Stimulated activated CD4-positive, alpha-beta T cell treated with anti-CD3 and anti-CD28 coated beads, Interleukin-4, amount 100 ng/mL, for 24 hours (primary cell): ENCODE measurements around the gene ZNF777.
A peak's percentile ranks its signal among the peaks of the same experiment; 100 is the strongest.
"Not testable (repeated sequence)": the region's sequence is repeated elsewhere in the genome, so short reads cannot be mapped to it uniquely, and the experiment has no call there.

ENCODE experiments used
- DNase-seq: peaks from one replicate; pipeline ENCODE4 v3.0.0-alpha.2; 2020

ZNF777 gene

DNA sequence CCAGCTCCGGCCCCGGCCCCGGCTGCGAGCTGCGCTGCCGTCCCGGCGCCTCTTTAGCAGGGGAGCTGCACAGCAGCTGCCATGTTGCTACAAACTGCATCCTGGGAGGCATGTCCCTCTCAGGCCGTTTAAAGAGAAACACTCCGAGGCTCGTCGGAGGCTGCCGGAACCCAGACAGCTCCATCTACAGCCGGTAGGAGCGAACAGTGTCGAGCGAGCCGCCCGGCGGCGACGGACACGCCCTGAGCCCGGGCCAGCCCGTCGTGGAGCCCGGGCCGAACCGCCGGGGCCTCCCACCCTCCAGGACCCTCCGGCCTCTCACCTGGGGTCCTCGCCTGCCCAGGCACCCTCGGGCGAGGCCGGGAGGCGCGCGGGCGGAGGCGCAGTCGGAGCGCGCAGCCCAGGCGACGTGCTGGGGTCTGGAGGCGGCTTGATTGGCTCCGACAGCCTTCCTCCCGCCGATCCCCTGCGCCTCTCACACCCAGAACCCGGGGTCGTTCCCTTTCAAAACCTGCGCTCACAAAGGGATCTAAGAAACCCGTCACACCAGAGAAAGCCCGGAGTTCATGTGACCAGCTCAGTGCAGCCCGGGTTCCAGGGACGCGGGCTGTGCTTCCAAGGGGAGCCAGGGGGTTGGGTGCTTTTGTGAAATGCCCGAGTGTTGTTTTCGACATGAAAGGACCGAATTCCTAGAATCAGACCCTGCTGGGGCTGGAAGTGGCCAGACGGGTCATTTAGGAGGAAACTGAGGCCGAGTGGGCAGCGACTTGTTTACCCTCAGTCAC lies at the start of gene ZNF777:
Gene ZNF777, minus strand, starts transcription at position 570 of the 785 bp plus-strand sequence. CDS start 5,040 bp downstream, outside the sequence.
- peak; percentile 85 for DNase-seq

- no peak for DNase-seq
These were observed 49.4 kb upstream of the ZNF777 start for GRCh38 chr7:149510248-149510647.

GRCh38 chr7:149509774-149510173 lies 48.9 kb upstream of the ZNF777 start:
- DNase-seq, result no peak

DNA sequence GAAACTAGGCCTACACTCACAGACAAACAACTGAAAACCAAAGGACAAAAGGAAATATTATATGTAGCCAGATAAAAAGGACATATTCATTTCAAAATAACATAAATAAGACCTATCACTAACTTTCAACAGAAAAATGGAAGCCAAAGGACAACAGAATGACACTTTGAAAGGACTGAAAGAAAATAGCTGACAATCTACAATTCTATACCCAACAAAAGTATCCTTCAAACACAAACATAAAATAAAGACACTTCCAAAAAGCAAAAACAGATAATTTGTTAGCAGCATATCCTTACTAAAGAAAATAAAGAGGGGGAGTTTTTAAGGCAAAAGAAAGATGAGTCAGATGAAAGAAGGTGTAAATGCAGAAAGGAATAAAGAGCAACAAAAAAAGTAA lies 44.7 kb upstream of the ZNF777 start:
- no peak for DNase-seq

DNA sequence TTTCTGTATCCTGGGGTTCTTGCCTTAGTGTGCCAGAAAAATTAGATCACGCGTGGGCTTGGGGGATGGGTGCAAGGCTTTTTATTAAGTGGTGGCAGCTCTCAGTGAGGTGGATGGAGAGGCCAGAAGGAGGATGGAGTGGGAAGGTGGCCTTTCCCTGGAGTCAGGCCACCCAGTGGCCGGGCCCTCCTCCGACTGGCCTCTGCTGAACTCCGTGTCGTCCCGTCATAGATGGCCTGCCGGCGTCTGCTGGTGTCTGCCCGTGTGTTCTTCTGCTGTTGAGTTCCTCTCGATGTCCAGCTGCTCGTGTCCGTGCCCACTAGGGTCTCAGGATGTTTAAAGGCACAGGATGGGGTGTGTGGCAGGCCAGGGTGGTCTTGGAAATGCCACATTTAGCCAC lies 40.8 kb upstream of the ZNF777 start:
- DNase-seq, result no peak

GRCh38 chr7:149500910-149501309 lies 40.0 kb upstream of the ZNF777 start:
- no peak for DNase-seq

- DNase-seq, result no peak
These were observed 39.3 kb upstream of the ZNF777 start for GRCh38 chr7:149500201-149500600.

- no peak for DNase-seq
These were observed 37.9 kb upstream of the ZNF777 start for GRCh38 chr7:149498811-149499210.

- peak; percentile 84 for DNase-seq
These were observed 36.8 kb upstream of the ZNF777 start, which contains the start of gene ZNF746 for GRCh38 chr7:149497467-149498261. Gene ZNF746, minus strand, starts transcription at chr7:149497809. Its CDS starts 273 bp downstream, at chr7:149497536.

DNA sequence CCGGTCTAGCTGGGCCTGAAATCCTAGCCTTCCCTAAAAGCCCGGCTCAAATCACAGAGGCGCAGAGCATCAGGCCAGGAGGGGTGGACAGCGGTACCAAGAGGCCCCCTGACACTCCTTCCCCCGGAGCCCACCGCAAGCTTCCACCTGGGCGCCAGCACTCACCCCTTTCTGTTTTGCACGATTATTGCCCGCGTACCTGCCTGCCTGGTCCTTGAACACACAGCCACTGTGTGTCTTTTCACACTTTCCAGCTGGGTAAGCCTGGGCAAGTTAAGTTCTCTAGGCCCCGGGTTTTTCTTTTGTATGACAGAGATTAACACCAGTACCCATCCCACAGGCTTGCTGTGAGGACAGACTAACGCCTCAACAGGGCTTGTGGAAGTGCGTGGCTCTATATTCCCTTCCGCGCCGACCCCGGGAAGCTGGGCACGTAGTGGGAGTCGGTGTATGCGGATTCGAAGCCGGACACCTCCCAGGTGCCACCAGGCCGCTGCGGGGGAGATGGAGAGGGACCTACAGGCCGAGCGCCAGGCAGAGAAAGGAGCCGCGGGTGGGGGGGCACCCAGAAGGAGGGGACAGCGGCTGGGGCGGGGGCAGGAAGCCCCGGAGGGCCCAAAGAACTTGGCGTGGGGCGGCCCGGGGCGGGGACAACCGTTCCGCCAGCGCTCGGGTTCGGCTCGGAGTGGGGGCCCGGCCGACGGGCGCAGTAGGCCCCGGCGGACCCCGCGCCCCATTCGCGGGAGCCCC lies 36.0 kb upstream of the ZNF777 start:
- DNase-seq, result peak; percentile 51

- DNase-seq, result no peak
These were observed 35.2 kb upstream of the ZNF777 start for GRCh38 chr7:149495785-149496641.

DNA sequence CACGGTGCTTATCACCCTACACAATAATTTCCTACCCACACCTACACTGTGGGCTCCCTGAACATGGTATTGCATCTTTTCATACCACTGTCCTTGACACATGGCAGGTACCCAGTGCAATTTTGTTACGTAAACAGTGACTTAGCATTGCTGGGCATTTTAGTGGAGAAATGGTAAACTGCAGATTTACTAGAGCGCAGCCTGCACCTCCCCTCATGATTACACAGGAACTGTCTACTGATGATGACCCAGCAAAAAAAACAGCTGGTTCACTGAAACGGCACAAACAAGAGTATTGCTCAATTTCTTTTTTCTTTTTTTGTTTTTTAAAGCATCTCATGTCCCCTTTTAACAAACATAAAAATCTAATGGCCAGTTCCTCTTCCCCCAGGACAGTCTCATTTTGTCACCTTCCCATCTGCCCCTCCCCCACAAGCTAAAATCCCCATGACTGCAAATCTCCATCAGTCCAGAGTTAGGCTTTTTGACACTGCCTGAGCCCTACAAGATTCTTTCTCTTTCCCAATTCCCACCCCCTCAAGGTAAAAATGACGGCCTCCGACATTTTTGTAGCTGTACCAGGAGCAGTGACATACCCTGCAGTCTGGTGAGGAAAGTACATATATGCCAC lies 34.0 kb upstream of the ZNF777 start:
- DNase-seq, result no peak

DNA sequence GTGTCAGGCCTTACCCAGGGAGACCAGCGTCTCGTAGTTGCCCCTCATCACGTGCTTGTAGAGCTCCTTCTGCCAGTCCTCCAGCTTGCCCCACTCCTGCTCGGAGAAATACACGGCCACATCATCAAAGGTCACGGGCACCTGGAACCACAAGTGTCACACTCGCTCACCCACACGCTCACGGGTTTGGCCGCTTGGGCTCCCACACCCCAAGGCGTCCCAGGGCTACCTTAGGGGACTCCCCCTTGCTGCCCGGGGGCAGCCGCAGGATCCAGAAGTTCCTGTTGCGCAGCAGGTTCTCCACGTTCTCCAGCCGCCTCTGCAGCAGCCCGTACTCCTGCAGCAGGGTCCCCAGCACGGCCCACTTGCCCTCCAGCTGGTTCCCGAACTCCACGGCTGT lies 33.1 kb upstream of the ZNF777 start:
- not testable (repeated sequence) for DNase-seq

DNA sequence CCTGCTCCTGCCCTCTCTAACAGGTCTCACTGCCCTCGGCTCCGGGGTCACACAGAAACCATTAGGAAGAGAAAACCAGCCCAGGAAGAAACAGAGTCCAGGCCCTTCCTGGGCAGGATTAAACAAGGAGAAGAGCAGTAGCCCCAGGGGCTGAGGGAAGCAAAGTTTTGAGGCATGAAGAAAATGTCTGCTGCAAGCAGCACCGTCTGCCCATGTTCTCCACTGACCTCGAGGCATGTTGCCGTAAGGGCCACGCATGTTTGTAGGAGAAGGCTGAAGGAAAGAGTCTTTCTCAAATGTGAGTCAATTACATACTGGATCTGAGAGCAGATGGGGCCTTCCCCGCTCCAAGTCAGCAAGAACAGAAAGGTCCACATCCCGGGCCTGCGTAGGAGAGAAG lies 32.5 kb upstream of the ZNF777 start:
- no peak for DNase-seq

DNA sequence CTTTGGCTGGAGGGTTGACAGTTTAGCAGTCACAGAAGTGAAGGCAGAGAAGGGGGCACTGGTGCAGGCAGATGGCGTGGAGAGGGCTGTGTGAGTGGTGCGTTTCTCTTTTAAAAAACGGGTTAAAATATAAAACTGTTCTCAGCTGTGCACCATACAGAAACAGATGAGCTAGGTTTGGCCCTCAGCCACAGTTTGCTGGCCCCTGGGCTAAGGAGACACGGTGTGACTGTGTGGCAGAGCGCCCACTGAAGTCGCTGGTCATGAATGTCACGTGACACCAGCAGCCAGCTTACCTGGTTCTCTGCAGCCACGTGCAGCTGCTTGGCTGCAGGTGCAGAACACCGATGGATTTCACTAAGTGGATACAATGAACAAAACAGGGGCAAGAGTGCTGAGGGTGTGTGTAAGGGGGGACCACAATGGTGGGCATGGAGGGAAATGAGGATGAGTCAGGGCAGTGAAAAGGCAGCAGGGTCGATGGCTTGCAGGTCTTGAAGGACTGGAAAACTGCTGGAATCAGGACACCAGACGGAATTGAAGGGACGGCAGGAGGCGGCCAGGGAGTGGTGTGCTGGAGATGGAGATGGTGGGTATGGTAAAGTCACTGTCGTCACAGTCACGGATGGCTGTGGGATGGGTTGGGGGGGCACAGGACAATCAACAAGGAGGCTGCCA lies 29.4 kb upstream of the ZNF777 start:
- DNase-seq, result no peak

- DNase-seq, result no peak
These were observed 28.6 kb upstream of the ZNF777 start for GRCh38 chr7:149489391-149490024.

DNA sequence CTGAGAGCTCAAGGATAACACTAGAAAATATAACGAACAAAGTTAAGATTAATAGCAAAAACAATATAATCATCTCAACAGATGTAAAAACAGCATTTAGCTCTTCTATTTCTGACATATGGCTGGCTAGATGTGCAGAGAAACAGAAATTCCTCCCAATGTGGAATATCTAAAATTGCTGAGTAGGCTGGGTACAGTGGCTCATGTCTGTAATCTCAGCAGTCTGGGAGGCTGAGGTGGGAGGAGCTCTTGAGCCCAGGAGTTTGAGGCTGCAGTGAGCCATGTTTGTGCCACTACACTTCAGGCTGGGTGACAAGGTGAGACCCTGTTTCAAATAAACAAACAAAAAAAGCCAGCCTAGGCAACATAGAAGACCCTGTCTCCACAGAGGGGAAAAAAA lies 18.7 kb upstream of the ZNF777 start:
- no peak for DNase-seq

DNA sequence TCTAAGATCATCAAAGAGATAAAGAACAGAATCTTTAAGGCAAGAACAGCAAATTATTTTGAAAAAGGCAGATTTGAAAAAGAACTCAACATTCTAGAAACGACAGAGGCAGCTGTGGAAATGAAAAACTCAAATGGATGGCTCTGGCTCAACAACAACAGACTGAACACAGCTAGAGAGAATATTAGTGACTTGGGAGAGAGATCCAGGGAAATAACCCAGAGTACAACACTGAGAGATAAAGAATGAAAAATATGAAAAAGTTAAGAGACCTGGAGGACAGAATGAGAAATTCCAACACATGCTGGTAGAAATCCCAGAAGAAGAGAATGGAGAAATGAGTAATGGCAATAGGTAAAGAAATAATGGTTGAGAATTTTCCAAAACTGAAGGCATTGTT lies 17.9 kb upstream of the ZNF777 start:
- no peak for DNase-seq

DNA sequence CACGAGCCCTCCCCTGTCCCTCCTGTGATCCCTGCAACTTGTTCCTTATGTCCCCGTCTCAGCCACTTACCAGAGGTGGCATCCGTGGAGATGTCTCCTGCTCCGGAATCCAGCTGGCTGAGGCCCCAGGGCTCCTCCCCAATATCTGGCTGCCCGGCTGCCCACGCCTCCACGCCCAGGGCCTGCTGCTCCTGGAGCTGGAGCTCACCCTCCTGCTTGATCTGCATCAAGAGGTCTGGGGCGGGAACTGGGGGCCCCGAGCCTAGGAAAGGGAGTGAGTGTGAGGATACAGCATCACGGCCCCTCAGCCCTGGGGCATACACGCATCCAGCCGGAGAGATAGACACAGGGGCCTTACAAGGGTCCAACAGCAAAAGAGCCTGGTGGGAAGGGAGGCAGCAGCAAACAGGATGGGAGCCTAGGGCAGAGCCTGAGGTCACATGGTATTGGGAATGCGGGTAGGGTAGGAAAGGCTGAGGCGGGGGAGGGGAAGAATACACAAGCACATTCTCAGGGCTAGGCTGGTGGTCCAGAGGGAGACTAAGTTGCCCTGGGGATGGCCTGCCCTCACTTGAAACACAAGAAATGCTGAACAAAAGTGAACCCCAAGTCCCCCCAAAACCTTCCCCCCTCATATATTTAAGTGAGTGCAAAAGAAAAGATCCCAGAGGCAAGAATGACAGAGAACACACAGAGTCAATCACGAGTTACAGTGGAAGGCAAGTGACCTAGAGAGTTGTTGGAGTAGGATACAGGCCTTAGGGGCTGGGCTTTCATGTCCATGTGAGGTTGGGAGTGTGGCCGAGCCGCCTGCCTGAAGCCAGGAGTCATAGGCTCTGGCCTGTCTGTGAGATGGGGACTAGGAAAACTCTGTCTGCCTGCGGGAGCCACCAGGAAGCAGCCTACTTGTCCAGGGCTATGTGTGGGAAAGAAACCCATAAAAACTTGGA lies 16.9 kb upstream of the ZNF777 start:
- no peak for DNase-seq

DNA sequence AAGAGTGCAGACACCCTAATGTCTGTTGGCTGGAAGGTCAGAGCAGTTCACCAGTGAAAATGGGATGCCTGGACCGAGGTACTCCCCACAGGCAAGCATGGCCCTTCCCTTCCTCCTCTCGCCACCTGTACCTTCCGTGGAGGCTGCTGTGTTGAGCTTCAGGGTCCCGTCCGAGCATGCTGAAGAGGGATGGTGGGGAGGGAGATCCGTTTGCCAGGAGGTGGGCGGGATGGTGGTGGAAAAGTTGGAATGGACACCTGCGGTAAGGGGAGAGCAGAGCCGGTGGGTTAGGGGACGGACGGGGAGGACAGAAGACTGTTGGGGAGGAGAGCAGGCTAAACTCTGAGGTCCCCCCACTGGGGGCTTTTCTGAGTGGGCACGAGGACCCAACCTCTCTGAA lies 15.9 kb upstream of the ZNF777 start:
- no peak for DNase-seq
